ENCODE data around the gene TMEM132A.
A peak's percentile ranks its signal among the peaks of the same experiment; 100 is the strongest.

DNA sequence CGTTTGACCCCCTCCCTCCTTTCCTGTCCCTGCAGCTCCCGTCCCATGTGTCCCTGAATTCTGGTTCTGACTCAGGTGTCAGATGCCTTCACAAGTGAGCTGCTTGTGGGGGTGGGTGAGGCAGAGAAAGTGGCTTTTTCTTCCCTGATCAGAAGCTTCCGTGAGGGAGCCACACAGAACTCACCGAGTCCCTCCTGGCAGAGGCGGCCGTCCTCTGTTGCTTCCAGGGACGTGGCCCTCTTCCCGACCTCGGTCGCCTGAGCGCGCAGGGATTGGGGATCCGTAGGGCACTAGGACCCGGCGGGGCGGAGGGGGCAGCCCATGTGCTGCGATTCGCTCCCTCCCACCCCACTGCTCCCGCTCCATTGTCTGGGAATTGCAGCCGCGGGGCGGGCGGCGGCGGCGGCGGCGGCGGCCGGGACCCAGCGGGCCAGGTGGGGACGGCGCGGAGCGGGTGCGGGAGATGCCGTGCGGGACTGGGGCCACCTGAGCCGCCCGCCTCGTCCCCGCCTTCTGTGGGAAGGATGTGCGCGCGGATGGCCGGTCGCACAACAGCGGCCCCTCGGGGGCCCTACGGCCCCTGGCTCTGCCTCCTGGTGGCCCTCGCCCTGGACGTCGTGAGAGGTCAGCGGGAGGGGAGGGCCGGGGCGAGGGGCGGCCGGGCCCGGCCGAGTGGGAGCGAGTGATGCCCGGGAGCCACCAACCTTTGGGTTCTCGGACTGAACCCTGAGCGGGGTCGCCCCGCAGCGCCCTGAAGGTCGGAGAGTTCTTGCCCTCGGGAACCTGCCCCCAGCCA is at the start of gene TMEM132A:
- TF ChIP-seq POLR2AphosphoS5 (IDR thresholded peaks at IDR 0.05; ENCODE audit: insufficient read depth in 1 of 2, low read depth in 1 of 2): peak in 1 of 2 donors; percentile 27
- TF ChIP-seq, protein P1, sequence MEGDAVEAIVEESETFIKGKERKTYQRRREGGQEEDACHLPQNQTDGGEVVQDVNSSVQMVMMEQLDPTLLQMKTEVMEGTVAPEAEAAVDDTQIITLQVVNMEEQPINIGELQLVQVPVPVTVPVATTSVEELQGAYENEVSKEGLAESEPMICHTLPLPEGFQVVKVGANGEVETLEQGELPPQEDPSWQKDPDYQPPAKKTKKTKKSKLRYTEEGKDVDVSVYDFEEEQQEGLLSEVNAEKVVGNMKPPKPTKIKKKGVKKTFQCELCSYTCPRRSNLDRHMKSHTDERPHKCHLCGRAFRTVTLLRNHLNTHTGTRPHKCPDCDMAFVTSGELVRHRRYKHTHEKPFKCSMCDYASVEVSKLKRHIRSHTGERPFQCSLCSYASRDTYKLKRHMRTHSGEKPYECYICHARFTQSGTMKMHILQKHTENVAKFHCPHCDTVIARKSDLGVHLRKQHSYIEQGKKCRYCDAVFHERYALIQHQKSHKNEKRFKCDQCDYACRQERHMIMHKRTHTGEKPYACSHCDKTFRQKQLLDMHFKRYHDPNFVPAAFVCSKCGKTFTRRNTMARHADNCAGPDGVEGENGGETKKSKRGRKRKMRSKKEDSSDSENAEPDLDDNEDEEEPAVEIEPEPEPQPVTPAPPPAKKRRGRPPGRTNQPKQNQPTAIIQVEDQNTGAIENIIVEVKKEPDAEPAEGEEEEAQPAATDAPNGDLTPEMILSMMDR (IDR thresholded peaks at IDR 0.05): no peak

Data from vagina (tissue), 2 donors.